A549 (cell line): Measurements from ENCODE around the gene SERBP1. TPM values are rescaled to one million over a fixed set of nuclear protein-coding genes. Genes with fewer than 3 reads are reported as not detected.

Experiments used
- ATAC-seq, 2 experiments: fragments of 200-7000 bp in 1 of 2; fragments of >200 bp in 1 of 2; cut with Nextera tagmentation in 1 of 2; cut with Tn5 transposase in 1 of 2; 3 replicates each; pipeline versions ENCODE4 v1.8.0 to v1.9.1; 2018 to 2020; ENCODE audit warnings: mild to moderate bottlenecking in 1 of 2, moderate library complexity in 1 of 2
- CTCF ChIA-PET: fragments of 300-600 bp; sonication (Branson Sonifier 250); formaldehyde crosslinking; extraction: SDS; loops from one replicate; lab custom pipeline; 2021; ENCODE audit warnings: antibody characterized with exemption, inconsistent platforms; lab: Yijun Ruan, JAX
- POLR2A ChIA-PET: fragments of 350-600 bp; formaldehyde crosslinking; extraction: SDS; loops from one replicate; lab custom pipeline; 2021; ENCODE audit warnings: antibody characterized with exemption, inconsistent platforms; lab: Yijun Ruan, JAX
- DNase-seq, 2 experiments: peaks; one replicate each; pipeline versions ENCODE4 v3.0.0 to v3.0.0-alpha.2; 2011 to 2016; ENCODE audit warnings: low read depth in 1 of 2, low spot score in 1 of 2
- FAIRE-seq: peaks from 2 replicates; lab custom pipeline; 2011; peaks lifted over from hg19 to GRCh38; lab: Jason Lieb, UNC
- H3K27ac ChIP-seq, 2 experiments: fragments of >200 bp; sonication (Bioruptor Twin); formaldehyde crosslinking; 3 replicates each; pipeline ENCODE4 v1.5.1; 2016 to 2017
- H3K4me1 ChIP-seq: fragments of >200 bp; sonication (Bioruptor Twin); formaldehyde crosslinking; 3 replicates; pipeline ENCODE4 v1.6.1; 2016
- H3K4me2 ChIP-seq: fragments of >200 bp; sonication (Bioruptor Twin); formaldehyde crosslinking; 3 replicates; pipeline ENCODE4 v1.6.1; 2016
- H3K4me3 ChIP-seq: fragments of >200 bp; sonication (Bioruptor Twin); formaldehyde crosslinking; 3 replicates; pipeline ENCODE4 v1.5.1; 2016
- H3K9me3 ChIP-seq: fragments of >200 bp; sonication (Bioruptor Twin); formaldehyde crosslinking; 3 replicates; pipeline ENCODE4 v1.6.1; 2016
- CBX2 ChIP-seq: fragments of 200-600 bp; sonication (generic); IDR thresholded peaks from 2 replicates; pipeline ENCODE4 v1.6.1; 2016; ENCODE audit warnings: low read depth, mild to moderate bottlenecking, borderline replicate concordance
- CBX8 ChIP-seq: fragments of 200-600 bp; sonication (generic); IDR thresholded peaks from 2 replicates; pipeline ENCODE4 v1.6.1; 2016
- E2F6 ChIP-seq: IDR thresholded peaks from 2 replicates; pipeline ENCODE4 v1.6.1; 2012; ENCODE audit warnings: low read depth, borderline replicate concordance
- EHF ChIP-seq: fragments of 250-450 bp; sonication (Bioruptor Pico); IDR thresholded peaks from 2 replicates; pipeline ENCODE4 v1.5.0; 2020; ENCODE audit warnings: mild to moderate bottlenecking
- FOXS1 ChIP-seq: fragments of 250-450 bp; sonication (Bioruptor Pico); IDR thresholded peaks from 2 replicates; pipeline ENCODE4 v1.5.0; 2020; ENCODE audit warnings: mild to moderate bottlenecking, moderate library complexity
- GATA3 ChIP-seq: IDR thresholded peaks from 2 replicates; pipeline ENCODE4 v1.6.1; 2012; ENCODE audit warnings: borderline replicate concordance
- HEYL ChIP-seq: fragments of 250-450 bp; sonication (Bioruptor Pico); IDR thresholded peaks from 2 replicates; pipeline ENCODE4 v1.8.0; 2021; ENCODE audit warnings: mild to moderate bottlenecking, moderate library complexity
- HOXA7 ChIP-seq: fragments of 250-450 bp; sonication (Bioruptor Pico); IDR thresholded peaks from 2 replicates; pipeline ENCODE4 v1.5.0; 2020; ENCODE audit warnings: mild to moderate bottlenecking, moderate library complexity
- JUN ChIP-seq, 2 experiments: fragments of >200 bp; sonication (Bioruptor Twin); formaldehyde crosslinking; IDR thresholded peaks; 2 replicates in 1 of 2; 3 replicates in 1 of 2; pipeline ENCODE4 v1.6.1; 2016 to 2017
- JUNB ChIP-seq: fragments of >200 bp; sonication (Bioruptor Twin); formaldehyde crosslinking; IDR thresholded peaks from 2 replicates; pipeline ENCODE4 v1.6.1; 2016
- KDM1A ChIP-seq: fragments of 200-600 bp; sonication (generic); IDR thresholded peaks from 2 replicates; pipeline ENCODE4 v1.6.1; 2016; ENCODE audit warnings: low read depth, mild to moderate bottlenecking
- KDM5A ChIP-seq: fragments of 200-600 bp; sonication (generic); IDR thresholded peaks from 2 replicates; pipeline ENCODE4 v1.6.1; 2016; ENCODE audit warnings: antibody characterized with exemption, mild to moderate bottlenecking
- MAFK ChIP-seq: fragments of 450-650 bp; IDR thresholded peaks from 2 replicates; pipeline ENCODE4 v1.6.1; 2014; ENCODE audit not compliant: partially characterized antibody
- MAX ChIP-seq: IDR thresholded peaks from 2 replicates; pipeline ENCODE4 v1.6.1; 2012
- MYC ChIP-seq: IDR thresholded peaks from 2 replicates; pipeline ENCODE4 v1.6.1; 2012; ENCODE audit warnings: mild to moderate bottlenecking, inconsistent platforms, low read length, improper control_type of control experiment, borderline replicate concordance
- NPAS2 ChIP-seq: fragments of 250-450 bp; sonication (Bioruptor Pico); IDR thresholded peaks from 2 replicates; pipeline ENCODE4 v1.8.0; 2022; ENCODE audit warnings: mild to moderate bottlenecking, moderate library complexity, borderline replicate concordance
- PBX3 ChIP-seq: IDR thresholded peaks from 2 replicates; pipeline ENCODE4 v1.6.1; 2012
- RARB ChIP-seq: fragments of 250-450 bp; sonication (Bioruptor Pico); IDR thresholded peaks from 2 replicates; pipeline ENCODE4 v1.8.0; 2021; ENCODE audit warnings: mild to moderate bottlenecking, moderate library complexity
- RCOR1 ChIP-seq: fragments of 150-350 bp; IDR thresholded peaks from 2 replicates; pipeline ENCODE4 v1.6.1; 2014; ENCODE audit warnings: antibody characterized with exemption, low read length, low read depth
- SMC3 ChIP-seq: fragments of >200 bp; sonication (Bioruptor Twin); formaldehyde crosslinking; IDR thresholded peaks from 3 replicates; pipeline ENCODE4 v1.6.1; 2018; ENCODE audit warnings: inconsistent platforms
- TP53 ChIP-seq: fragments of 250-450 bp; sonication (Bioruptor Pico); IDR thresholded peaks from 2 replicates; pipeline ENCODE4 v1.5.0; 2021; ENCODE audit warnings: mild to moderate bottlenecking, moderate library complexity
- WGBS: methylation state at CpG from one replicate; pipeline ENCODE4 v1.1.6; 2017; ENCODE audit errors: missing lambda C conversion rate; 5-methylcytosine and 5-hydroxymethylcytosine counted together
- polyA plus RNA-seq, 4 experiments: library from polyadenylated mRNA; depleted of rRNA in 3 of 4; stranded (reverse); fragments of >200 nt; fragmentation: RNase III in 1 of 4; extraction: RNeasy Plus Mini Kit Qiagen cat#74134 plus additional on column Dnase treatment in 1 of 4; gene quantifications; 2 replicates in 3 of 4; 3 replicates in 1 of 4; pipeline ENCODE4 v1.2.3, GENCODE V29; 2011 to 2017

The SERBP1 gene
- polyA plus RNA-seq, 2 of the 4 experiments (the other 2 are of a cell fraction), result 237 to 333 TPM

- no peak for TF ChIP-seq MAFK
- TF ChIP-seq CBX8, result no peak
- no peak for TF ChIP-seq SMC3
- no peak for TF ChIP-seq FOXS1 (CRISPR knock-in tag)
- no peak for TF ChIP-seq NPAS2 (CRISPR knock-in tag)
- no peak for TF ChIP-seq PBX3
- no peak for TF ChIP-seq HOXA7 (CRISPR knock-in tag)
- TF ChIP-seq EHF (CRISPR knock-in tag), result no peak
- no peak for TF ChIP-seq CBX2
- TF ChIP-seq E2F6, result no peak
- no peak for TF ChIP-seq RCOR1
- no peak for TF ChIP-seq KDM1A
- no peak for TF ChIP-seq JUN (IDR thresholded peaks at IDR 0.05)
- no peak for TF ChIP-seq TP53 (CRISPR knock-in tag)
- TF ChIP-seq HEYL (CRISPR knock-in tag), result no peak
- no peak for TF ChIP-seq JUNB
- Histone ChIP-seq H3K4me2 (no peak overlapping the region), H3K4me1 (peaks cover 14% of the 10 kb centered on the region; the same call in 1 of the 3 replicates), H3K9me3 (no peaks in the 10 kb centered on the region), H3K27ac (no peak overlapping the region), H3K4me3 (no peak overlapping the region)
- POLR2A ChIA-PET, result interaction anchor here (0.6 kb wide), 1 partner anchor 112 kb away, joined by 6 read pairs; no protein-coding TSS in a partner anchor
- WGBS, result 100% methylated on average over 2 of the region's 2 CpGs
- ATAC-seq, result no peak
- DNase-seq, result no peak
- no peak for FAIRE-seq
- CTCF ChIA-PET, result interaction anchor here (1.1 kb wide), 1 partner anchor 18 kb away, joined by 3 read pairs; no protein-coding TSS in a partner anchor
These were observed 59.2 kb downstream of the SERBP1 start for GRCh38 chr1:67371043-67371442.

GRCh38 chr1:67368046-67368514 is 62.1 kb downstream of the SERBP1 start:
- TF ChIP-seq TP53 (CRISPR knock-in tag), result no peak
- TF ChIP-seq SMC3, result no peak
- no peak for TF ChIP-seq RARB (CRISPR knock-in tag)
- Histone ChIP-seq H3K9me3 (no peaks in the 10 kb centered on the region), H3K4me2 (peak overlapping the region; percentile 64), H3K27ac (no peak overlapping the region), H3K4me1 (peaks cover 14% of the 10 kb centered on the region; the same call in 1 of the 3 replicates), H3K4me3 (no peak overlapping the region)
- FAIRE-seq (no peak), ATAC-seq (peak; percentile 43 to 56; a peak in 4 of 6 replicates), DNase-seq (no peak)
- CTCF ChIA-PET, result interaction anchor here (2.8 kb wide), 1 partner anchor 20 kb away, joined by 10 read pairs; no protein-coding TSS in a partner anchor
- POLR2A ChIA-PET, result no interaction called here
- 96% methylated on average over 1 of the region's 1 CpG for WGBS

- DNase-seq (peak; percentile 15 to 42), FAIRE-seq (no peak)
- peak overlapping the region; percentile 64 for H3K4me2 ChIP-seq
- peaks cover 14% of the 10 kb centered on the region; the same call in 1 of the 3 replicates for H3K4me1 ChIP-seq
- CTCF ChIA-PET, result interaction anchor here (2.8 kb wide), 1 partner anchor 20 kb away, joined by 10 read pairs; no protein-coding TSS in a partner anchor
- POLR2A ChIA-PET, result interaction anchor here (0.7 kb wide), 2 partner anchors 33 to 65 kb away, joined by 3 to 4 read pairs; no protein-coding TSS in a partner anchor
- H3K4me3 ChIP-seq, result no peak overlapping the region
- H3K27ac ChIP-seq, result no peak overlapping the region; a peak in 1 of 6 replicates
- H3K9me3 ChIP-seq, result no peaks in the 10 kb centered on the region
- TF ChIP-seq MYC, result no peak
- TF ChIP-seq HOXA7 (CRISPR knock-in tag), result no peak
- TF ChIP-seq, all 56 proteins: peak for 0
- ATAC-seq, result peak; percentile 81 to 87
- WGBS, result 22% methylated on average over 8 of the region's 8 CpGs
These were observed 62.7 kb downstream of the SERBP1 start for GRCh38 chr1:67367370-67368045.

GRCh38 chr1:67361641-67362040 is 68.6 kb downstream of the SERBP1 start:
- ATAC-seq (no peak), FAIRE-seq (no peak), DNase-seq (no peak)
- H3K27ac ChIP-seq, result no peak overlapping the region
- H3K4me1 ChIP-seq, result no peaks in the 10 kb centered on the region
- no peak overlapping the region for H3K4me3 ChIP-seq
- TF ChIP-seq GATA3 (no peak), MAX (no peak), FOXS1 (CRISPR knock-in tag) (no peak), NPAS2 (CRISPR knock-in tag) (no peak), KDM5A (no peak)
- H3K9me3 ChIP-seq, result no peaks in the 10 kb centered on the region
- POLR2A ChIA-PET, result no interaction called here
- WGBS, result 91% methylated on average over 5 of the region's 5 CpGs
- CTCF ChIA-PET, result no interaction called here
- no peak overlapping the region for H3K4me2 ChIP-seq
